Measurements from ENCODE around the gene HDAC3.
"Not testable (repeated sequence)": the region's sequence is repeated elsewhere in the genome, so short reads cannot be mapped to it uniquely, and the experiment has no call there.

The HDAC3 gene

GRCh38 chr5:141637123-141637766 is 596 bp upstream of the HDAC3 start:
- in situ Hi-C loops (cut with MboI; ENCODE audit: low sequenced_read_pairs): no loop called here

- in situ Hi-C loops (cut with MboI; ENCODE audit: low sequenced_read_pairs): no loop called here
Measured at GRCh38 chr5:141636106-141636412, 590 bp downstream of the HDAC3 start.

GRCh38 chr5:141635646-141636045 is 1.0 kb downstream of the HDAC3 start:
- in situ Hi-C loops (cut with MboI; ENCODE audit: low sequenced_read_pairs): no loop called here

GRCh38 chr5:141634720-141635119 is 1.9 kb downstream of the HDAC3 start:
- in situ Hi-C loops (cut with MboI; ENCODE audit: low sequenced_read_pairs): no loop called here

GRCh38 chr5:141633871-141634561 is 2.6 kb downstream of the HDAC3 start:
- in situ Hi-C loops (cut with MboI; ENCODE audit: low sequenced_read_pairs): no loop called here

GRCh38 chr5:141632650-141633049 is 4.0 kb downstream of the HDAC3 start:
- in situ Hi-C loops (cut with MboI; ENCODE audit: low sequenced_read_pairs): no loop called here

- in situ Hi-C loops (cut with MboI; ENCODE audit: low sequenced_read_pairs): no loop called here
Measured at GRCh38 chr5:141630570-141631140, 6.0 kb downstream of the HDAC3 start.

GRCh38 chr5:141628175-141628788 is 8.4 kb downstream of the HDAC3 start:
- in situ Hi-C loops (cut with MboI; ENCODE audit: low sequenced_read_pairs): no loop called here

GRCh38 chr5:141623611-141624010 is 13.0 kb downstream of the HDAC3 start:
- in situ Hi-C loops (cut with MboI; ENCODE audit: low sequenced_read_pairs): no loop called here

- in situ Hi-C loops (cut with MboI; ENCODE audit: low sequenced_read_pairs): no loop called here
Measured at GRCh38 chr5:141623186-141623585, 13.5 kb downstream of the HDAC3 start.

- in situ Hi-C loops (cut with MboI; ENCODE audit: low sequenced_read_pairs): no loop called here
Measured at GRCh38 chr5:141618804-141619554, 17.7 kb downstream of the HDAC3 start, which contains the start of gene DIAPH1. DIAPH1 (minus strand) TSS chr5:141619000; CDS start chr5:141618914, 86 bp downstream.

- in situ Hi-C loops (cut with MboI; ENCODE audit: low sequenced_read_pairs): no loop called here
Measured at GRCh38 chr5:141618030-141618803, 18.4 kb downstream of the HDAC3 start.

GRCh38 chr5:141617682-141618029 is 19.0 kb downstream of the HDAC3 start:
- in situ Hi-C loops (cut with MboI; ENCODE audit: low sequenced_read_pairs): no loop called here

GRCh38 chr5:141617128-141617527 is 19.5 kb downstream of the HDAC3 start:
- in situ Hi-C loops (cut with MboI; ENCODE audit: low sequenced_read_pairs): no loop called here

- in situ Hi-C loops (cut with MboI; ENCODE audit: low sequenced_read_pairs): no loop called here
Measured at GRCh38 chr5:141615991-141616720, 20.5 kb downstream of the HDAC3 start.

- in situ Hi-C loops (cut with MboI; ENCODE audit: low sequenced_read_pairs): no loop called here
Measured at GRCh38 chr5:141613344-141613743, 23.3 kb downstream of the HDAC3 start.

GRCh38 chr5:141611289-141611688 is 25.4 kb downstream of the HDAC3 start:
- in situ Hi-C loops (cut with MboI; ENCODE audit: low sequenced_read_pairs): no loop called here

GRCh38 chr5:141609921-141610320 is 26.7 kb downstream of the HDAC3 start:
- in situ Hi-C loops (cut with MboI; ENCODE audit: low sequenced_read_pairs): not testable (repeated sequence)

GRCh38 chr5:141609044-141609443 is 27.6 kb downstream of the HDAC3 start:
- in situ Hi-C loops (cut with MboI; ENCODE audit: low sequenced_read_pairs): no loop called here

GRCh38 chr5:141608557-141608956 is 28.1 kb downstream of the HDAC3 start:
- in situ Hi-C loops (cut with MboI; ENCODE audit: low sequenced_read_pairs): no loop called here
